Parathyroid adenoma (tissue), 2 donors: ENCODE data around the gene HBA2.
A peak's percentile ranks its signal among the peaks of the same experiment; 100 is the strongest.

Experiments
- H2AFZ ChIP-seq: fragments of 300-600 bp; sonication (generic); one replicate; pipeline ENCODE4 v1.7.0; 2017; ENCODE audit warnings: antibody characterized with exemption, mild to moderate bottlenecking
- H3K27ac ChIP-seq: fragments of 300-600 bp; sonication (generic); one replicate; pipeline ENCODE4 v1.7.0; 2017
- H3K27me3 ChIP-seq: fragments of 300-600 bp; sonication (generic); one replicate; pipeline ENCODE4 v1.7.0; 2017; ENCODE audit warnings: low read length; ENCODE audit not compliant: control insufficient read depth, insufficient read depth
- H3K36me3 ChIP-seq: fragments of 300-600 bp; sonication (generic); one replicate; pipeline ENCODE4 v1.7.0; 2017; ENCODE audit warnings: low read length; ENCODE audit not compliant: control insufficient read depth, insufficient read depth
- H3K4me1 ChIP-seq: fragments of 300-600 bp; sonication (generic); one replicate; pipeline ENCODE4 v1.7.0; 2017; ENCODE audit warnings: control low read depth
- H3K4me2 ChIP-seq: fragments of 300-600 bp; sonication (generic); one replicate; pipeline ENCODE4 v1.7.0; 2017; ENCODE audit warnings: low read length
- H3K4me3 ChIP-seq: fragments of 300-600 bp; sonication (generic); one replicate; pipeline ENCODE4 v1.7.0; 2017; ENCODE audit warnings: low read depth, low read length
- H3K79me2 ChIP-seq: fragments of 300-600 bp; sonication (generic); one replicate; pipeline ENCODE4 v1.7.0; 2017; ENCODE audit warnings: control low read depth
- H3K9ac ChIP-seq: fragments of 300-600 bp; sonication (generic); one replicate; pipeline ENCODE4 v1.7.0; 2017; ENCODE audit warnings: mild to moderate bottlenecking
- H3K9me3 ChIP-seq: fragments of 300-600 bp; sonication (generic); one replicate; pipeline ENCODE4 v1.7.0; 2017; ENCODE audit warnings: low read length; ENCODE audit not compliant: control insufficient read depth
- CTCF ChIP-seq: fragments of 300-600 bp; sonication (generic); IDR thresholded peaks from one replicate; pipeline ENCODE4 v1.7.0; 2017; ENCODE audit warnings: antibody characterized with exemption, mild to moderate bottlenecking
- donor health status: primary hyperparathyroidism.

The HBA2 gene

GRCh38 chr16:164827-165538 is 7.7 kb upstream of the HBA2 start:
- Histone ChIP-seq H3K36me3 (no peaks in the 10 kb centered on the region), H3K79me2 (no peaks in the 10 kb centered on the region), H3K27me3 (peaks cover 17% of the 10 kb centered on the region), H3K4me2 (no peak overlapping the region), H3K9me3 (no peaks in the 10 kb centered on the region), H2AFZ (no peak overlapping the region), H3K9ac (no peak overlapping the region), H3K4me1 (peaks cover 7% of the 10 kb centered on the region), H3K27ac (no peak overlapping the region), H3K4me3 (no peak overlapping the region)
- no peak for TF ChIP-seq CTCF

GRCh38 chr16:165539-166374 is 6.9 kb upstream of the HBA2 start, which contains the start of gene HBM:
TSS of gene HBM (plus strand) at chr16:165978. CDS start at chr16:165998, 20 bp downstream.
- Histone ChIP-seq H3K27me3 (peaks cover 17% of the 10 kb centered on the region), H3K4me3 (no peak within 1 kb of the TSS), H3K9ac (no peak within 1 kb of the TSS), H3K79me2 (no peaks in the 10 kb centered on the region), H3K27ac (no peak within 1 kb of the TSS), H3K4me2 (peak within 1 kb of the TSS; percentile 31), H2AFZ (peak within 1 kb of the TSS; percentile 29), H3K4me1 (peaks cover 7% of the 10 kb centered on the region), H3K9me3 (no peaks in the 10 kb centered on the region), H3K36me3 (no peaks in the 10 kb centered on the region)
- no peak for TF ChIP-seq CTCF

- no peaks in the 10 kb centered on the region for H3K36me3 ChIP-seq
- no peak overlapping the region for H3K4me2 ChIP-seq
- no peaks in the 10 kb centered on the region for H3K9me3 ChIP-seq
- no peak overlapping the region for H2AFZ ChIP-seq
- H3K79me2 ChIP-seq: no peaks in the 10 kb centered on the region
- peaks cover 7% of the 10 kb centered on the region for H3K4me1 ChIP-seq
- no peak overlapping the region for H3K27ac ChIP-seq
- H3K4me3 ChIP-seq: no peak overlapping the region
- H3K9ac ChIP-seq: no peak overlapping the region
- H3K27me3 ChIP-seq: peaks cover 17% of the 10 kb centered on the region
- no peak for TF ChIP-seq CTCF
Observed at GRCh38 chr16:166375-167121, 6.1 kb upstream of the HBA2 start.

- Histone ChIP-seq H3K4me2 (no peak overlapping the region), H3K79me2 (no peaks in the 10 kb centered on the region), H3K27me3 (peaks cover 17% of the 10 kb centered on the region), H3K9me3 (no peaks in the 10 kb centered on the region), H3K27ac (no peak overlapping the region), H3K4me1 (peaks cover 7% of the 10 kb centered on the region), H3K4me3 (no peak overlapping the region), H3K36me3 (no peaks in the 10 kb centered on the region), H3K9ac (no peak overlapping the region), H2AFZ (no peak overlapping the region)
- no peak for TF ChIP-seq CTCF
Observed at GRCh38 chr16:167122-167690, 5.5 kb upstream of the HBA2 start.
